CD1c-positive myeloid dendritic cell (primary cell): Measurements from ENCODE around the gene NXPE4.
"Not testable (repeated sequence)": the region's sequence is repeated elsewhere in the genome, so short reads cannot be mapped to it uniquely, and the experiment has no call there.

Experiments
- DNase-seq: peaks from one replicate; pipeline ENCODE4 v3.0.0-alpha.2; 2016; ENCODE audit errors: extremely low spot score

Gene NXPE4

GRCh38 chr11:114610984-114611944 is 15.7 kb upstream of the NXPE4 start:
- no peak for DNase-seq

GRCh38 chr11:114610550-114610949 is 15.0 kb upstream of the NXPE4 start:
- no peak for DNase-seq

GRCh38 chr11:114609429-114609828 is 13.8 kb upstream of the NXPE4 start:
- no peak for DNase-seq

GRCh38 chr11:114608605-114609004 is 13.0 kb upstream of the NXPE4 start:
- DNase-seq, result not testable (repeated sequence)

- no peak for DNase-seq
Measured at GRCh38 chr11:114607753-114608459, 12.3 kb upstream of the NXPE4 start.

GRCh38 chr11:114606802-114607075 is 11.2 kb upstream of the NXPE4 start:
- DNase-seq, result not testable (repeated sequence)

GRCh38 chr11:114606003-114606801 is 10.6 kb upstream of the NXPE4 start:
- DNase-seq, result no peak

GRCh38 chr11:114605370-114605769 is 9.8 kb upstream of the NXPE4 start:
- DNase-seq, result no peak

- DNase-seq, result no peak
Measured at GRCh38 chr11:114604886-114605285, 9.3 kb upstream of the NXPE4 start.

- no peak for DNase-seq
Measured at GRCh38 chr11:114604179-114604813, 8.7 kb upstream of the NXPE4 start.

- DNase-seq, result not testable (repeated sequence)
Measured at GRCh38 chr11:114603151-114603550, 7.6 kb upstream of the NXPE4 start.

GRCh38 chr11:114598461-114598860 is 2.9 kb upstream of the NXPE4 start:
- DNase-seq, result no peak

GRCh38 chr11:114596175-114596919 is 761 bp upstream of the NXPE4 start:
- no peak for DNase-seq

GRCh38 chr11:114594703-114595102 is 883 bp downstream of the NXPE4 start:
- DNase-seq, result no peak

GRCh38 chr11:114587398-114587953 is 8.1 kb downstream of the NXPE4 start:
- no peak for DNase-seq

GRCh38 chr11:114586797-114587196 is 8.8 kb downstream of the NXPE4 start:
- no peak for DNase-seq

- no peak for DNase-seq
Measured at GRCh38 chr11:114571712-114572111, 23.9 kb downstream of the NXPE4 start.

GRCh38 chr11:114569801-114570200 is 25.8 kb downstream of the NXPE4 start:
- no peak for DNase-seq

GRCh38 chr11:114566276-114566675 is 29.3 kb downstream of the NXPE4 start:
- no peak for DNase-seq

GRCh38 chr11:114564831-114565230 is 30.8 kb downstream of the NXPE4 start:
- no peak for DNase-seq

GRCh38 chr11:114563077-114563476 is 32.5 kb downstream of the NXPE4 start:
- DNase-seq, result no peak
